ENCODE results near the gene TET3.

DNA sequence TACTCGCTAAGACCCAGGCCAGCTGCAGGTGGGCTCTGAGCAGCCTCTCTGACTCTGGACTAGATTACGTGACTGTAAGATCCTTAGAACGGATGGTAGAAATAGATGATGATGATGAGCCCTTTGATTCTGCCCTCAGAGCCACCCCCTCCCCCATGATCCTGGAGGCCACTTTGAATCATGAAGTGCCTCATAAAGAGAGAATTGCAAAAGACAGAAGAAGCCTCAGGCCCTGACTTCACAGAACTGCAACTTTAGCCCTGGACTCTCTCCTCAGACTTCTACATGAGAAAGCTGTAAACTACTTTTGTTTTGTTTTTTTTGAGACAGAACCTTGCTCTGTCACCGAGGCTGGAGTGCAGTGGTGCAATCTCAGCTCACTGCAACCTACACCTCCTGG, 15.4 kb upstream of the TET3 start:
- TF ChIP-seq, protein P1, sequence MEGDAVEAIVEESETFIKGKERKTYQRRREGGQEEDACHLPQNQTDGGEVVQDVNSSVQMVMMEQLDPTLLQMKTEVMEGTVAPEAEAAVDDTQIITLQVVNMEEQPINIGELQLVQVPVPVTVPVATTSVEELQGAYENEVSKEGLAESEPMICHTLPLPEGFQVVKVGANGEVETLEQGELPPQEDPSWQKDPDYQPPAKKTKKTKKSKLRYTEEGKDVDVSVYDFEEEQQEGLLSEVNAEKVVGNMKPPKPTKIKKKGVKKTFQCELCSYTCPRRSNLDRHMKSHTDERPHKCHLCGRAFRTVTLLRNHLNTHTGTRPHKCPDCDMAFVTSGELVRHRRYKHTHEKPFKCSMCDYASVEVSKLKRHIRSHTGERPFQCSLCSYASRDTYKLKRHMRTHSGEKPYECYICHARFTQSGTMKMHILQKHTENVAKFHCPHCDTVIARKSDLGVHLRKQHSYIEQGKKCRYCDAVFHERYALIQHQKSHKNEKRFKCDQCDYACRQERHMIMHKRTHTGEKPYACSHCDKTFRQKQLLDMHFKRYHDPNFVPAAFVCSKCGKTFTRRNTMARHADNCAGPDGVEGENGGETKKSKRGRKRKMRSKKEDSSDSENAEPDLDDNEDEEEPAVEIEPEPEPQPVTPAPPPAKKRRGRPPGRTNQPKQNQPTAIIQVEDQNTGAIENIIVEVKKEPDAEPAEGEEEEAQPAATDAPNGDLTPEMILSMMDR (IDR thresholded peaks at IDR 0.05): no peak
- no peak for TF ChIP-seq POLR2A (IDR thresholded peaks at IDR 0.05)

Data from testis (tissue), 2 donors.